ENCODE results near the gene SLC15A4.

SLC15A4 gene

DNA sequence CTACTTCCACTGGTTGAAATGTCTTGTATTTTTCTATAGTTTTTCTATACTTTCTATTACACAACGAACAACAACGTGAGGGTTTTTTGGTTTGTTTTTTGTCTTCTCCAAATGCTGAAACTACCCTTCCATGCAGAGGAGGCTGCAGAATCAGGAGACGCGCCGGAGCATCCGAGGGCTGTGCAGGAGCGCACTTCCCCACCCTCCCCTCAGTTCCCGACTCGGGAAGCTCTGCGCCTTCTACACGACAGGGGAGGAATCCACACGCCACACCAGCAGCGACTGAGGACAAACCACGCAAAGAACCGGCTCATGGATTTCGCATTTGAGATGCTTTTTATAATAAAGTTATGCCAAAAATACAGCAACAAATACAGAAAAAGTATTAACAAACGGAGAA, 30.9 kb downstream of the SLC15A4 start:
- DNase-seq = no peak

DNA sequence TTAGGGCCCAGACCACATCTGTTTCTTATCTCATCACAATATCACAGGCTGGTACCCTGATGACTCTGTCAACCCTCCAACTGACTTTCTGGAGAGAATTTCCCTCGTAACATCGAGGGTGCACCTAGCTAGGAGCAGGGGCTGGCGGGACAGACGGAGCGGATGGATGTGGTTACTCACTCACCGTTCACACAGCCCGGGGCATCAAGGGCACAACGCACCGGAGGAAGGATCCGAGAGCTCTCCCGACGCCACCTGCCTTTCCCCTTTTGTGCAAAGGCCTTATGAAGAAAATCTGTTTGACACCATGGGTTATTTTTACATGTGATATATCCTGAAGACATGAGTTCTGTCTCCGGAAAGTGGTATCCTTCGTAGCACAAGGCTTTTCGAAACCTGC, 31.4 kb downstream of the SLC15A4 start:
- DNase-seq = no peak

DNA sequence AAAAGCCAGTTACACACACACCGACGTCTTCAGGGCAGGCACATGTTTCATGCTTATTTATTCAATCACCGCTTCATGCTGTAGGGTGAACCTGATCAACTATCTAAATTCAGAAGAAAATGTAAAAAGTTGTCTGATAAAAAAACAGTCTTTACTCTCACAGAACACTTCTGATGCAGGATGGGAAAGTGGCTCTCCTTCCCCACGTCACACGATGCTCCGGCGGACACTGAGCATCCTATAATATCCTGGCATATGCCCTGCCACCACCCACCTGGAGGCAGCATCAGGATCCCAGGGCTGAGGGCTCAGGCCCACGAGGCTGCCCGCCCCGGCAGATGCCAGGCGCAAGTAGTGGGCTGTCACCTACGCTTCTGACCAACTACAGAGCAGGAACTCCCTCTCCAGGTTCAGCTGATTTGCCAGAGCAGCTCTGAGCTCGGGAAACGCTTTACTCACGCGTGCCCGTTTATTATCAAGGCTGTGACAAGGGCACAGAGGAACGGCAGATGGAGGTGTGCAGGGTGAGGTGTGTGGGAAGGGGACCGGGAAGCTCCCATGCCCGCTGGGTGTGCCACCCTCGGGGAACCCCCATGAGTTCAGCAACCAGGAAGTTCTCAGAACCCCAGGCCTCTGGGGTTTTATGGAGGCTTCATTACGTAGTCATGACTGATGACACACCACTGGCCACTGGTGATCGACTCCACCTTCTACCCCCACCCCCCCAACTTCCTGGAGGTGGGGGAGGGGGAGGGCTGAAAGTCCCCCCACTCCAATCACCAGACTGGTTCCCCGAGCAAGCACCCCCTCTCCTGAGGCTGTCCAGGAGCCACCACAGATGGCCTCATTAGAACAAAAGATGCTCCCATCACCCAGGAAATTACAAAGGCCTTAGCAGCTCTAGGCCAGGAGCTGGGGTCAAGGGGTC, 32.1 kb downstream of the SLC15A4 start:
- DNase-seq = no peak

DNA sequence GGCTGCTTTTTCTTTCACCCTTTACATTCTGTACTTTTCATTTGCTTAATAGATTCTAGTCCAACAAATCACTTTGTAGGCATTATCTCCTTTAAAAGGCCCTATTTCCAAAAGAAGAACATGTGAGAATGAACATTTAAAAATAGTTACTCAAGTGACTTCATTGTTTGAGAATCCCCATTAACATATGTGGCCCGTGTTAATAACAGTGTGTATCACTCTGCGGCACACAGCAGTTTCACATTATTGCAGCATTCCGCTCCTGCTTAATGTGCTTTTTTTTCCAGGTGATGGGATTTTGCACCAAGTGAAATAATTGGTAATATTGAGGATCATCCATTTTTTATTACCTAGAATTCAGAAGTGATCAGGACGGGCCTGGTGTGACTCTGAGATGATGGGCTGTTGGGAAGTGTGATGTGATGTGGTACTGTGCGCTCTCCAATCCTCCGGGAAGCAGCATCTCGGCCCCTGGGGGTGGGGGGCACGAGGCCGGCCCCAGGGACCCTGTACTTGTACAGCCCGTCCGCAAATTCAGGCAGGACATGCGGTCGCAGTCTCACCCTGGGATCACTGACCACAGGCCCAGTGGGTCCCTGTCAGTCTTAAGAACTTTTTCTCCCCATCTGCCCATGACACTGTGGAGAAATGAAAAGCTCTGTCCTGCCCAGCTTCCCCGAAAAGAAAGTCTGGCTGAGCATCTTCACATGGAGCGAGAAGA, 32.9 kb downstream of the SLC15A4 start:
- no peak for DNase-seq

DNA sequence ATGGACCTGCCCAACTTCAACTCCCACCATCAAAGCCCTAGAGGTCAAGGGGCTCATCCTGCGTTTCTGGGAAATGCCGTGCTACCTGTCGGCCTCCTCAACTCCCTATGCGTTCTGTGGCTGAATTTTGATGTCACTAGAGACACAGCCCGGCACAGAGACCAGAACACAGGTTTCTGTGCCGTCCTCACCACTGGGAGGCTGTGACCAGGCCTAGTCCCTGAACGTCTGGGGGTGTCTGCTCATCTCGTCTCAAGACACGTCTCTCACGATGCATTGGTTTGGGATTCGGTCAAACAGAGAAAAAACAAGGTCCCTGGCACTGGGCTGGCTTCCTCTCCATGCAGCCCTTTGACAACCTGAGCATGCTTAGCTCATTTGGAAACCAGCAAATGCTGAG, 33.5 kb downstream of the SLC15A4 start:
- DNase-seq = no peak

DNA sequence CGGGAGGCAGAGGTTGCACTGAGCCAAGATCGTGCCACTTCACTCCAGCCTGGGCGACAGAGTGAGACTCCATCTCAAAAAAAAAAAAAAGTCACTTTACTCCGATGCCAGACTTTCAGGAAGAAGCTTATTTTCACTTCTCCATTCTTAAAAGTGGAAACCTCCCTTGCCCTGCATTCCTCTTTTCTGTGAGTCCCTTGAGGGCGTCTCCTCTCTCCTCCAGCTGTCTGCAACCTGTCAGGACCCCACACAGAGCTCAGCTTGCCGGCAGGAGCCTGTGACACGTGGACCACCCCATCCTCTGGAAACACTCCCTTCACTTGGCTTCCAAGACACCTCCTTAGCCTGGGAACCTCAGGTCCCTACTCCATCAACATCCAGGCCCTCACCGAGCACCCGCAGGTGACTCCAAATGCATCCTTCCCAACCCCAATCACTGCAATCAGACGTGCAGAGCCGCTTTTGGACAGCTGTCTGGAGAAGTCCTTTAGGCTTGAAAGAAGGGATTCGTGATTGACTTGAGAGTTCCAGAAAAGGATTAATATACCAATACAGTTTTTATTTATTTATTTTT, 34.3 kb downstream of the SLC15A4 start:
- no peak for DNase-seq

DNA sequence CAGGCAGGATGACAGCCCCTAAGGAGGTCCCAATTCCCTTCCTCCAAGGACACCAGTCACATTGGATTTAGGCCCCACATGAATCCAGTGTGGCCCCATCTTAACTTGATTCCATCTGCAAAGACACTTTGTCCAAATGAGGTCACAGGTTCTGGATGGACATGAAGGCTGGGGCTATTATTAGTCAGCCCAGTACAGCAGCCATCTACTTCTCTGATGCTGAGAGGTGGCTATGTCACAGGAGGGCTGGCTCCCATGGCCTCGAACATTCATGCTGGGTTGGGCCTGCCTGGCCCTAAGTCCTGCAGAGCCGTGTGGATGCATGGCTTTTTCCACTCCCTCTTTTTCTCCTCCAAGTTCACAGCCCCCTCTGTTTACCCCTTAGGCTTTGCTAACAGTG, 35.9 kb downstream of the SLC15A4 start:
- DNase-seq = no peak

DNA sequence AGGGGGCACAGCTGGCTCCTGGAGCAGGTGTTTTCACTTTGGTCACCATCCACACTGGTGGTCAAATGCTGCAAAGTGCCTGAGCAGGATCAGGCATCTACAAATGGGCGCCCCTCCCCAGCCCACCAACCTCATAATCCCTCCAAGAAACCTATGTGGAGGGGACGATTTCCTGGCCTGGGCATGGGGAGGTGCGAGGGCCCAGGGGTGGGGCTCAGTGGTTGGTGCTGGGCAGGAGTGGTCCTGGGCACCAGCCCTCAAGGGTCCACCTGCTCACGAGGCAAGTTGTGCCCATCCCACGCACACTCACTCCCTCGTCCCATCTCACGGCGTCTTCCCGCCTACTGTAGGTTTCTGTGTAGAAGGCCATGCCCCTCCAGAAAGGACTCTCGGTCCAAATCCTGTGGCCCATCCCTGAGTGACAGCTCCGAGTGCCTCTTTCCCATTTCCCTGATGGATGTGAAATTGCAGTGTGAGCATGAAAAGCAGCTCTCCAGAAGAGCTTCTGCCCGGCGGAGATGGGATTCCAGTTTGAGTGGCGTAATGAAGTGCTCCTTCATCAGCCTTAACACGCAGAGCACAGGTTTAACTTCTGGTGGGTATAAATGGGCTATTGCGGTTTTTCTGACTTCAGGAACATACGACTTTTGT, 36.9 kb downstream of the SLC15A4 start:
- no peak for DNase-seq

DNA sequence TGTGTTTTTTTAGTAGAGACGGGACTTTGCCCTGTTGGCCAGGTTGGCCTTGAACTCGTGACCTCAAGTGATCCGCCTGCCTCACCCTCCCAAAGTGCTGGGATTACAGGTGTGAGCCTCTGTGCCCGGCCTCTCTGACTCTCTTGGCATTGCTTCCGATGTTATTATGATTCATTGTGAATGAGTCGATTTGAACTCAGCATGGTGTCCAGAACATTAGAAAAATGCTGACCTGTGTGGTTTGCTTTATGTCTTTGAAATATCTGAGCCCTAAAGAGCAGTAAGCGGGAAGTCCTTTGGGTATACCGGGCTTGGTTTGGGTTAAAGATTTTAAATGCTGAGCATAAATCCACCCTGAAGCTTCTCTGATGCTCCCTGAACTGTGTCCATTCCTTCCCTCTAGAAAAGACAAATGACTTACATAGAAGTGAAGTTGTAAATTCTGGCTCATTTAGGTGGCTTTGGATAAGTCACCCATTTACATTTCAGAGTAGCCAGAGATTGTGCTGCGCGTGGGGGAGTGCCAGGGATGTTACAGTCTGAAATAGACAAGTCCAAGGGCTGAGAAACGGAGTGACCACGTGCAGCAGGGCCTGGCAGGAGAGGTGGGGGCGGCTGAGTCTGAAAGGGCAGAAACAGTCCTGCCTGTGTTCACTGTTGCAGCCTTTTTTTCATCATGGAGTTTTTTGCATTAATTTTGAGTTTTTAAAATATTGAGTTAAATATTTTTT, 39.6 kb downstream of the SLC15A4 start:
- DNase-seq = no peak

DNA sequence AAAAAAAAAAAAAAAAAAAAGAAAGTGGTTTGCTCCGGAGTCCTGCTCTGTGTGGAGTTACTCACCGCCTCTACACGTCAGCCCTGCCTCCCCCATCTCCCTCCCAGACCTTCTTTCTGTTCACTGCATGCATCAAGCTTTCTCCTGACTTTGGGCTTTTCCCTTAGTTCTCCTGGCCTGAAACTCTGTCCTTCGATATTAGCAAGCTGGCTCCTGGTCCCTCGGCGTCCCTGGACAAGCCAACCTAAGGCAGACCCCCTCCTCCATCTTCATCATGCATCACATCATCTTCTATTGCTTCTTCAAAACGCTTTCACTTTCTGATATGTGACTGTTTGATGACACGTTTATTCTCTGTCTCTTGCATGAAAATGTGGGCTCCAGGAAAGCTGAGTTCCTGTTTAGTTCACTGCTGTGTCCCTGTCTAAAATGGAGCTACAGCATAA, 40.6 kb downstream of the SLC15A4 start:
- no peak for DNase-seq

DNA sequence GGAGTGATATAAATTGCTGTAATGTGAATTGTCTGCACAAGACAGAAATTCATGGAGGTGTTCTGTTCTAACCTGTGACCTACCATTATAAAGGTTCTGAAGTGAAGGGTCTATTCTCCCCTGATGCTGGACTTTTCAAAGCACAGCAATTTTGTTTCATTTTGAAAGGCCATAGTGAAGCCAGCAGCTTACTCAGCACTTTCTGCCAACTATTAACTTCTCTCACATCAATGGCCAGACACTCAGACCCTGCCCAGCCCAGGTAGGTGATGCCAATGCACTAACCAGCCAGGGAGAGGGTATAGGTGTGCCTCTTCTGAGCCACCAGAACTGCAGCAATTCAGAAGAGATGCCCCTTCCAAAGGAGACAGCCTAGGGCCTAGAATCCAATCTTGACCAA, 43.9 kb downstream of the SLC15A4 start:
- DNase-seq = no peak

DNA sequence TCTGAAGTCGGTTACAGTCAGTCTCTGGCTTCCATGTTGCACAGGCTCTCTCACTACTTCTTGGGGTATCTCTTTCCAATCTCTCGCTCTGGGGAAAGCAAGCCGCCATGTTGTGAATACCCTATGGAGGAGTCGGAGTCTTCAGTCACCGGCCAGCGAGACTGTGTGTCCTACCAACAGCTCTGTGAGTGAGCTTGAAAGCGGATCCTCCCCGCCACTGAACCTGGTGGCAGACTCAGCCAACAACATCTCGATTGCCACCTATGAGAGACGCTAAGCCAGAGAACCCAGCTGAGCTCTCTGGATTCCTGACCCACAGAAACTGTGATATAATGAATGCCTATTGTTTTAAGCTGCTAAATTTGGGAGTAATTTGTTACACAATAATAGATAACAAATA, 51.5 kb downstream of the SLC15A4 start:
- no peak for DNase-seq

DNA sequence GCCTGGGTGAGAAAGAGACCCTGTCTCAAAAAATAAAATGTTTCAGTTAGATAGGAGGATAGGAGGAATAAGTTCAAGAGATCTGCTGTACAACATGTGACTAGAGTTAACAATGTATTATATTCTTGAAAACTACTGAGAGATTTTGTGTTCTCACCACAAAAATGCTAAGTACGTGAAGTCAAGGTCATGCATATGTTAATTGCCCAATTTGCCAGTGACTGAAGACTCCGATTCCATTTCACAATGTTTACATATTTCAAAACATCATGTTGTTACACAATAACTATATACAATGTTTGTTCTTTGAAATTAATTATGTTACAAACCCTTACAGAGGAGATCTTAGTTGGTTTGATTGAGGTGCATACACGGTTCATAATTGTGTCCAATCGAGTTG, 52.1 kb downstream of the SLC15A4 start:
- no peak for DNase-seq

DNA sequence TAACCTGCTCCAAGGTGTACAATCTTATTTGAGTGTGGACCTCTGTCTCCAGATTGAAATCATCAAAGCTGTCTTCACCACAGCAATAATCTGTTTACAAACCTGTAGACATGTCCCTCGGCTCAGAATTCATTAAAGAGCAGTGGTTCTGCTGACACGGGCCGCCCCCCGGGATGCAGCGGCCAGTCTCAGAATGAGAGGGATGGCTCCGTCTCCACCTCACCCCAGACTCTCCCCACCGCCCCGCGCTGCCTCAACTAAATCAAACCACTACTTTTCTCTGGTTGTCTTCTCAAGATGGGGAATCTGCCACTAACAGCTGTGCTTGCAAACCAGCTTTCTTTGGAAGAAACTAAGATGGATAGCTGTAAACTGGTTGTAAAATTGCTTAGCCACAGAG, 56.2 kb downstream of the SLC15A4 start:
- DNase-seq = no peak

DNA sequence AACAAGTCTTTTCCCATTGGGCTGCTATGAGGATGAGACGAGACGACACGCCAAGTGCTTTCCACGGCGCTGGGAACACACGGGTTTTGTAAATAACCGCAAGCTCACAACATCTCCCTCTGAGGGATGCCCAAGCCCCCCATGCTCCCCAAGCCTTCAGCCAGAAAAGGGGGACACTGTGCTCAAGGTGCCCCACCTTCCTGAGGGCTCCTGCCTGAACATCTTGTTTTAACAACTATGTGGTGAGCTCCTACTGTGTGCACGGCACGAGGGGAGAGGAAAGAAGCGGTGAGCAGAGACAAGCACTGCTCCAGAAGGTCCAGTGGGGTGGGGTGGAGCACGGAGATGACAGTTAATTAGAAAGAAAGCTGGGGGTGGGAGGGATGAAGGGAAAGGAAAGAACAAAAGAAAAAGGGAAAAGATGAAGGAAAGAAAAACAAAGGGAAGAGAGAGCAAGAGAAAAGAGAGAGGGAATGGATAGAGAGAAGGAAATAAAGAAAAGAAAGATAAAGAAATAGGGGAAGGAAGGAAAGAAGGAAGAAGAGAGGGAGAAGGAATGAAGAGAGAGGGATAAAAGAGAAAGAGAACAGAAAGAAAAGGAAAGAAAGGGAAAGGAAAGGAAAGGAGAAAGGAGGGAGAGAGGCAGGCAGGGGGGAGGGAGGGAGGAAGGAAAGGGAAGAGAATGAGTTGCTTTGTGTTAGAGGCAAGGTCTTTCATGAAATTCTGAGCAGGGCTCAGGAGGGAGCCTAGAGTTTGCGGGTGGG, 56.8 kb downstream of the SLC15A4 start:
- DNase-seq = no peak

DNA sequence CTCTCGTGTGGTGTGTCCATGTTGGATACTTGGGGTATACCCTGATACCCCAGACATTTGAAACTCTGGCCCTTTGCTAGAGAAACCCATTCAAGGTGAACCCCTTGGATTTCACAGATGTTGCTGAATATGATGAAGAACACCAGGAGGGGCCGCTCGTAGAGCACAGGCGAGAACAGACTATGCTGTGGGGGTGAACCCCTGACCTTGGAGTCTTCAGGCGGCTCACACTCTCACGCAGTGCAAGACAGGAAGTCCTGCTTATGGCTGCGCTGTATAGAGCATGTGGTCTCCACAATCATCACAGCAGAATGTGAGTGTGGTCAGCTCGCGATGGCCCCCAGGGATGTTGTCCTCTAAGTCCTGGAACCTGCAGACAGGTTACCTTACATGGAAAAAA, 60.4 kb downstream of the SLC15A4 start:
- DNase-seq = no peak

DNA sequence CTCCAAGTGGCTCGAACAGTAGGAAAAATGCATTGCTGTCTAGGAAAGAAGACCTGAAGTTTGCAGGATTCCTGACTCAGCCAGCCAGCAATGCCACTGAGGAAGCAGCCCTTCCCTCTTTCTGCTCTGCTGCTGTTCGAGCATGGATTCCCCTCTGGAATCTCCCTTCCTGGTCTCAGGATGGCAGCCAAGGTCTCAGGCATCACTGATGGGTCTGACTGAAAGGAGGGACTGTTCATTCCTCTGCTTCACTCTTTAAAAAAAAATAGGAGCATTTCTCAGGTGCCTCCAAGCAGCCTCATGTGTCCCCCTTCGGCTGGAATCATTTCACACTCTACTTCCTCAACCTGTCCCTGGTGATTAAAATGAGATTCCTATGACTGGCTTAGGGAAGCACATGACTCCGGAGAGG, 62.4 kb downstream of the SLC15A4 start:
- no peak for DNase-seq

DNA sequence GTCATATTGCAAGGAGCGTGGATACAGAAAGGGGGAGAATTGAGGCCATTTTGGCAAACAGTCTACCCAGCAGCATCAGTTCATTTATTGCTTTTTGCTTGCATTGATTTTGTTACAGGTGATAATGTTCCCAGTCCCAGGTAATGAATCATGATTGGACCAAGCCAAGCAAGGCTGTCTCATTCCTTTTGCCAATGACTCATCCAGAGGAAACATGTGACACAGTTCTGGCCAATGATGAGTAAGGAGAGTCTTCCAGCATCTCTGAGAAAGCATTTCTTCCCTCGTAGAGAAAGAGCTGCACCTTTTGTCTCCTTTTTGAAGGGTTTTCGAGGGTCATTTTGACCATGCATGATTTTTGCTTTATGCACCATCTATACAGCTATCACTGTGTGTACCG, 68.2 kb downstream of the SLC15A4 start:
- DNase-seq = no peak

DNA sequence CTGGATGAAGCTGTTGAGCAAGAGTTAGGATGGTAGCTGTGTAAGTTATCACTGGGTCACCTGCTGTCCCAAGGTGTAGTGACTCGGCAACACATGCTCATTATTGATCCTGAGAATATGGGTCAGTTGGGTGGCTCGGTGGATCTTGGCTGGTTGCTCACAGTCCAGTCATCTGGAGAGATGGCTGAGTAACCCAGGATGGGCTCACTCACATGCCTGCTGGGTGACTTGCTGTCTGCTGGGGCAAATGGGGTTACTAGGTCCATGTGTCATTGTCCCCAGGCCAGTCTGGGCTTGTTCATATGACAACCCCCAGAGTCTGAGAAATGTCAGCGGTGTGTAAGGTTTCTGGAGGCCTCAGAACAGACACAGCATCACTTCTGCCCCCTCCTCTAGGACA, 69.5 kb downstream of the SLC15A4 start:
- no peak for DNase-seq

DNA sequence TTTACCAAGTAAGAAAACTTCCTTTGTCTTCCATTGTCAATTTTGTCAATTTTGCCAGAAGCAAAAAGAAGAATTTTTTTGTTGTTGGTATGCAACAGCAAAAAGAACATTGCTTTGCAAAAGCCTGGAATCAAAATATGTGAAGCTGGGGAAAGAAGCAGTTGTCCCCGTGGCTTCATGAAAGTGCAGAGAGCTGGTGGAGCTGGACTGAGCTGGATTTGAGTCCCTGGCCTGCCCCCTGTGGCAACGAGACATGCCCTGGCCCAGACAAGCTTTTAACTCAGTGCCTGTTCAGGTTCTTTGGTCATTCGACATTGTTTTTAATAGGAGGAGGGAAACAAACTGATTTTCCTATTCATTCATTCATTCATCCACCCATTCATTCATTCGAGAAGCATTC, 70.3 kb downstream of the SLC15A4 start:
- DNase-seq = no peak

DNA sequence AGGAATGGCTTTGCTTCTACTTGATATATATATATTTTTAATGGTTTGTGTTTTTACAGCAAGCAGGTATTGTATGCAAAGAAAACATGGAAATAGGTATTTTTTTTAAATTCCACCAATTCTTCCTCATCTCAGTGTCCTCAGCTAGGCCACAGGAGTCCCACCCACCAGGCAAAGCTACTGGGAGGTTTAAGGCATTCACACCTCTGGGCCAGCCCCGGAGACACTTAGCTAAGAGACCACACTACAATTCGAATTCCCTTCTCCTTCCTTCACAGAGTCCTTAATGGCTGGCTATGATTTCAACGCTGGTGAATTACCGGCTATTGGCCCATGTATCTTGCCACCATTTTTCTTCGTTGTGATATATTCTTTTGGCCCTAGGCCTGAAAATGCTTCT, 71.4 kb downstream of the SLC15A4 start:
- DNase-seq = no peak

DNA sequence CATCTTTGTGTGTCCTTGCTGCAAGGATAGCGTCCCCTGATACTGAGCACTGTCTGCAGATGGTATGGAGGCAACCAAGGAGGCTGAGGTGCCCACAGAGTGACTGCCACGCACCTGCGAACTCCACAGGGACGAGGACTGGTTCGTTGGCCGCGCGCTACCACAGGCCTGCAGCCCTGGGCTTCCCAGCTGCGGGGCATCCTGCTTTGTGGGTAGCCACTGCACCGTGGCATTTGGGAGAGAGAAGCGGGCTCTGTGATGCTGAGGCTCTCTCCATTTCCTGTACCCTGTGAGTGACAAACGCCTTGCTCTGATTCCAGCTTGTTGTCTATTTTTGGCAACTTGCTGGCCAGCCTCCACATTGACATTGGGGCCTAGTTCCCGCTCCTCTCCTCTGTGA, 76.3 kb downstream of the SLC15A4 start:
- DNase-seq = no peak
